K562 (cell line): ENCODE results near the gene KIF9. TPM values are rescaled to one million over a fixed set of nuclear protein-coding genes. Genes with fewer than 3 reads are reported as not detected.

Experiments
- ARID1B ChIP-seq: fragments of 450-650 bp; IDR thresholded peaks from 2 replicates; pipeline ENCODE4 v1.6.1; 2016; ENCODE audit warnings: antibody characterized with exemption, mild to moderate bottlenecking, inconsistent platforms
- RBM14 ChIP-seq: fragments of 200-400 bp; formaldehyde crosslinking; IDR thresholded peaks from 2 replicates; pipeline ENCODE4 v1.6.1; 2018; ENCODE audit warnings: low read depth, mild to moderate bottlenecking, low read length, moderate library complexity, borderline replicate concordance; ENCODE audit not compliant: insufficient read depth
- RBM22 ChIP-seq: fragments of 200-400 bp; formaldehyde crosslinking; IDR thresholded peaks from 2 replicates; pipeline ENCODE4 v1.6.1; 2018; ENCODE audit warnings: low read length, low read depth; ENCODE audit not compliant: poor library complexity, severe bottlenecking
- RCOR1 ChIP-seq, 2 experiments: IDR thresholded peaks; 2 replicates each; pipeline ENCODE4 v1.6.1; 2012; ENCODE audit warnings: low read depth in 2 of 2, low read length in 2 of 2, borderline replicate concordance in 1 of 2, improper control_type of control experiment in 1 of 2
- RNF219 ChIP-seq: fragments of 250-450 bp; sonication (Bioruptor Pico); IDR thresholded peaks from 2 replicates; pipeline ENCODE4 v1.5.0; 2022; ENCODE audit warnings: mild to moderate bottlenecking
- SAFB ChIP-seq: fragments of 200-400 bp; formaldehyde crosslinking; IDR thresholded peaks from 2 replicates; pipeline ENCODE4 v1.6.1; 2017; ENCODE audit warnings: low read depth, low read length, borderline replicate concordance
- SREBF2 ChIP-seq: sonication (generic); formaldehyde crosslinking; IDR thresholded peaks from 2 replicates; pipeline ENCODE4 v1.4.0; 2020; ENCODE audit warnings: mild to moderate bottlenecking, missing genetic modification reagents
- ZBTB40 ChIP-seq, 2 experiments: fragments of 450-650 bp in 1 of 2; sonication (generic) in 1 of 2; formaldehyde crosslinking in 1 of 2; IDR thresholded peaks; 2 replicates each; pipeline versions ENCODE4 v1.7.1 to v1.9.0; 2016 to 2022; ENCODE audit warnings: inconsistent platforms in 1 of 2, mild to moderate bottlenecking in 1 of 2, missing genetic modification reagents in 1 of 2
- ZNF696 ChIP-seq: fragments of 250-450 bp; sonication (Bioruptor Pico); conservative IDR thresholded peaks from 2 replicates; pipeline ENCODE4 v1.4.0; 2020; ENCODE audit warnings: mild to moderate bottlenecking, moderate library complexity
- polyA plus RNA-seq, 8 experiments: library from polyadenylated mRNA; depleted of rRNA in 4 of 8; stranded (reverse) in 5 of 8; unstranded in 3 of 8; fragments of >200 nt; fragmentation: Nextera tagmentation in 2 of 8; fragmentation: Illumina TruSeq in 1 of 8; extraction: Ambion mirVana in 2 of 8; extraction: Trizol in 1 of 8; gene quantifications; 2 replicates each; pipeline versions ENCODE4 v1.2.1 to v1.2.3, GENCODE V29; 2011 to 2014; ENCODE audit warnings: inconsistent platforms in 1 of 8, missing spikeins in 1 of 8
- total RNA-seq, 7 experiments: library from RNA; depleted of rRNA in 6 of 7; stranded (reverse); fragments of >200 nt in 6 of 7; fragmentation: Illumina TruSeq in 2 of 7; extraction: Trizol in 2 of 7; gene quantifications; 2 replicates each; pipeline versions ENCODE4 v1.2.1 to v1.2.3, GENCODE V29; 2011 to 2021; ENCODE audit warnings: low replicate concordance in 1 of 7

Gene KIF9
- total and polyA plus RNA-seq, 9 of the 15 experiments (the other 6 are each of a cell fraction or from before 2014, with no cell fraction given): 16.9 to 56.9 (median 25.0) TPM

- peak; percentile 96 for TF ChIP-seq ZBTB40 (IDR thresholded peaks at IDR 0.05)
- peak; percentile 92 for TF ChIP-seq ZBTB40 (CRISPR knock-in tag; IDR thresholded peaks at IDR 0.05)
- TF ChIP-seq RNF219 (CRISPR knock-in tag): no peak
- peak; percentile 79 for TF ChIP-seq ARID1B
- 0 out of 4 replicates have a peak, but pooled peaks of 1 of the 2 experiments have one; percentile 4 for TF ChIP-seq RCOR1 (IDR thresholded peaks at IDR 0.05; ENCODE audit: borderline replicate concordance in 1 of 2, low read depth in 2 of 2, low read length in 2 of 2)
- no peak for TF ChIP-seq SREBF2 (CRISPR knock-in tag)
- TF ChIP-seq RBM22: no peak
- TF ChIP-seq RBM14: no peak
- TF ChIP-seq ZNF696 (CRISPR knock-in tag): no peak
- TF ChIP-seq SAFB: no peak
These were observed 27.8 kb upstream of the KIF9 start (continued) for GRCh38 chr3:47310391-47310790.
